CD4-positive, alpha-beta T cell (primary cell): Measurements from ENCODE around the gene C5orf46. TPM values are rescaled to one million over a fixed set of nuclear protein-coding genes. Genes with fewer than 3 reads are reported as not detected.

Source experiments
- ATAC-seq: fragments of 200-7000 bp; cut with Tn5 transposase; one replicate; pipeline ENCODE4 v1.10.0; 2022; ENCODE audit warnings: mild to moderate bottlenecking; ENCODE audit not compliant: poor library complexity
- CTCF ChIA-PET: fragments of 350-600 bp; sonication (Branson Sonifier 250); formaldehyde crosslinking; loops from one replicate; lab custom pipeline; 2021; ENCODE audit warnings: antibody characterized with exemption, inconsistent platforms; lab: Charles Lee
- POLR2A ChIA-PET: fragments of 350-600 bp; sonication (Branson Sonifier 250); formaldehyde crosslinking; loops from one replicate; lab custom pipeline; 2021; ENCODE audit warnings: antibody characterized with exemption, inconsistent platforms; lab: Charles Lee
- DNase-seq, 14 experiments: peaks; one replicate each; pipeline ENCODE4 v3.0.0-alpha.2; 2013 to 2020; ENCODE audit warnings: mixed read lengths in 2 of 14
- H3K27ac ChIP-seq, 2 donors: one replicate each; pipeline versions ENCODE4 v1.5.1 to v1.7.0; 2013; ENCODE audit warnings: low read length in 2 of 2, low read depth in 1 of 2, mild to moderate bottlenecking in 1 of 2
- H3K27me3 ChIP-seq, 2 experiments: 1 replicate in 1 of 2; 2 replicates in 1 of 2; pipeline versions ENCODE4 v1.6.1 to v1.7.0; 2013; ENCODE audit warnings: low read length in 2 of 2, control low read depth in 1 of 2, mild to moderate bottlenecking in 1 of 2, moderate library complexity in 1 of 2; ENCODE audit not compliant: insufficient read depth in 2 of 2, control insufficient read depth in 1 of 2
- H3K36me3 ChIP-seq: one replicate; pipeline ENCODE4 v1.6.1; 2013; ENCODE audit warnings: low read length, control low read depth; ENCODE audit not compliant: insufficient read depth
- H3K4me1 ChIP-seq: one replicate; pipeline ENCODE4 v1.6.1; 2013; ENCODE audit warnings: low read length, control low read depth; ENCODE audit not compliant: insufficient read depth
- H3K4me3 ChIP-seq: one replicate; pipeline ENCODE4 v1.5.1; 2013; ENCODE audit warnings: mild to moderate bottlenecking, low read length, moderate library complexity
- H3K9me3 ChIP-seq, 2 experiments: 1 replicate in 1 of 2; 2 replicates in 1 of 2; pipeline versions ENCODE4 v1.6.1 to v1.7.0; 2013; ENCODE audit warnings: low read length in 2 of 2, mild to moderate bottlenecking in 2 of 2, control low read depth in 1 of 2, moderate library complexity in 1 of 2; ENCODE audit not compliant: control insufficient read depth in 1 of 2, insufficient read depth in 1 of 2
- H3K27ac Mint-ChIP-seq: one replicate; pipeline ENCODE4 v1.8.0; 2020; ENCODE audit warnings: mixed read lengths
- H3K27me3 Mint-ChIP-seq: one replicate; pipeline ENCODE4 v1.8.0; 2021; ENCODE audit warnings: mixed read lengths
- H3K36me3 Mint-ChIP-seq: one replicate; pipeline ENCODE4 v1.8.0; 2021; ENCODE audit warnings: low read depth, mixed read lengths
- H3K4me1 Mint-ChIP-seq: one replicate; pipeline ENCODE4 v1.8.0; 2021; ENCODE audit warnings: low read depth, mixed read lengths
- H3K4me3 Mint-ChIP-seq: one replicate; pipeline ENCODE4 v1.8.0; 2020; ENCODE audit warnings: mild to moderate bottlenecking, mixed read lengths
- H3K9me3 Mint-ChIP-seq: one replicate; pipeline ENCODE4 v1.8.0; 2020; ENCODE audit warnings: mixed read lengths
- intact Hi-C, 2 experiments: fragments of 100-400 bp; cut with DNase I in 1 of 2; cut with micrococcal nuclease in 1 of 2; formaldehyde crosslinking; loops; one replicate each; pipeline versions ENCODE4 v1.15.1 to v1.9.0; 2023 to 2025; cut with DNase I, micrococcal nuclease
- total RNA-seq, 174 experiments: library from RNA in 2 of 174; stranded (reverse) in 2 of 174; gene quantifications; one replicate each; pipeline ENCODE4 v1.2.3 and lab custom pipeline; 2021 to 2026
- TF ChIP-seq, protein P1 (sequence below): fragments of 200-600 bp; IDR thresholded peaks from one replicate; pipeline ENCODE4 v1.8.0; 2022; ENCODE audit warnings: antibody characterized with exemption, mild to moderate bottlenecking

The C5orf46 gene
- total RNA-seq, 2 experiments from 2014 or later: not detected

DNA sequence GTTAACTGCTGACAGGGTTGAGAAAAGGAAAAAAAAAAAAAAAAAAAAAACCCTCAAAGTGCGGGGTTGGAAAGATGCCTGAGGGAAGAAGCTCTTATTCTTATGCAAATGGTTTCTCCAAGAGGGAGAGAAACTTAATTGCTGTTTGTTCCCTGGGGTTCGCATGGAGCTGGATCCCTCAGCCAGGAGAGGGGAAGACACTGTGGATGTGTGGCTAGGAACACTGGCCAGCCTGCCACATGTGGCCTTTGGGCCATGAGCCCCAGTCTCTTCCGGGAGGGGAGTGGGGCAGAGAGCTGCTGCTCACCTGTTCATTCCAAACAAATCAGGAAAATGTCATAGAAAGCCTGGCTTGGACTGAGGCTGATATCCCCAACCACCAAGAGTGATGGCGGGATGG lies 37.2 kb downstream of the C5orf46 start:
- CTCF ChIA-PET: no interaction called here
- H3K36me3 Mint-ChIP-seq: no peaks in the 10 kb centered on the region

DNA sequence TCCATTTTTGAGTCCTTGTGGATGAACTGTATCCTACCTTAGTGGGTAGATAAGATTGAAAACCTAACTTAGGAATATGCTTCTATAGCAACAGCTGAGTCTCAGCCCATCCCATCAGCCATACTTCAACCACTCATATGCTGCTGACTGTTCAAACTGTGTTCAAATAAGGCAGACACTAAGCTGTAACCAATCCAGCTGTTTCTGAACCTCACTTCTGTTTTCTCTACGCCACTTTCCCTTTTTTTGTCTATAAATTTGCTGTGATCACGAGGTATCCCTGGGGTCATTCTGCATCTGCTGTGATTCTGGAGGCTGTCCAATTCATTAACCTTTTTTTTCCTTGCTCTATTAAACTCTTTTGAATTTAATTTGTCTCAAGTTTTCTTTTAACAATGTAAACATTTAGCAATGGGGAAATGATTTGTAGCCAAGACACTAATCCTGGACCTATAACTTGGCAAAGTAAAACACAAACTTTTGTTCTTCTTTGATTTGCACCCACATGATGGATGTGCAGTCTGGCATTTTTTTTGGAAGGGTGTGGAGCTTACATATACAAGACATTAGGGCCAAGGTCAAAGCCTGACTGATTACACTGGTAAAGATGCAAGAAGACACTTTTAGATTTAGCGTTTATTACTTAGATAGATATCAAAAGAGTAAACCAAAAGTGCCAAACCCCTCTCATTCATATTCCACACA lies 42.7 kb downstream of the C5orf46 start:
- no peak overlapping the region for H3K4me3 ChIP-seq
- DNase-seq: no peak
- POLR2A ChIA-PET: no interaction called here

More for the DNA sequence above, 37.2 kb downstream of the C5orf46 start:
- H3K4me1 Mint-ChIP-seq: no peaks in the 10 kb centered on the region
- H3K4me3 ChIP-seq: no peak overlapping the region
- DNase-seq (no peak), ATAC-seq (no peak)
- no peaks in the 10 kb centered on the region for H3K4me1 ChIP-seq
- TF ChIP-seq, protein P1, sequence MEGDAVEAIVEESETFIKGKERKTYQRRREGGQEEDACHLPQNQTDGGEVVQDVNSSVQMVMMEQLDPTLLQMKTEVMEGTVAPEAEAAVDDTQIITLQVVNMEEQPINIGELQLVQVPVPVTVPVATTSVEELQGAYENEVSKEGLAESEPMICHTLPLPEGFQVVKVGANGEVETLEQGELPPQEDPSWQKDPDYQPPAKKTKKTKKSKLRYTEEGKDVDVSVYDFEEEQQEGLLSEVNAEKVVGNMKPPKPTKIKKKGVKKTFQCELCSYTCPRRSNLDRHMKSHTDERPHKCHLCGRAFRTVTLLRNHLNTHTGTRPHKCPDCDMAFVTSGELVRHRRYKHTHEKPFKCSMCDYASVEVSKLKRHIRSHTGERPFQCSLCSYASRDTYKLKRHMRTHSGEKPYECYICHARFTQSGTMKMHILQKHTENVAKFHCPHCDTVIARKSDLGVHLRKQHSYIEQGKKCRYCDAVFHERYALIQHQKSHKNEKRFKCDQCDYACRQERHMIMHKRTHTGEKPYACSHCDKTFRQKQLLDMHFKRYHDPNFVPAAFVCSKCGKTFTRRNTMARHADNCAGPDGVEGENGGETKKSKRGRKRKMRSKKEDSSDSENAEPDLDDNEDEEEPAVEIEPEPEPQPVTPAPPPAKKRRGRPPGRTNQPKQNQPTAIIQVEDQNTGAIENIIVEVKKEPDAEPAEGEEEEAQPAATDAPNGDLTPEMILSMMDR: no peak
- intact Hi-C loops: no loop called here
- H3K27ac ChIP-seq: no peak overlapping the region
- H3K9me3 ChIP-seq: no peaks in the 10 kb centered on the region
- POLR2A ChIA-PET: no interaction called here
- H3K36me3 ChIP-seq: no peaks in the 10 kb centered on the region
- H3K9me3 Mint-ChIP-seq: no peaks in the 10 kb centered on the region
- no peak overlapping the region for H3K27ac Mint-ChIP-seq
- H3K27me3 Mint-ChIP-seq: peaks cover 7% of the 10 kb centered on the region
- H3K4me3 Mint-ChIP-seq: no peak overlapping the region
- no peaks in the 10 kb centered on the region for H3K27me3 ChIP-seq

DNA sequence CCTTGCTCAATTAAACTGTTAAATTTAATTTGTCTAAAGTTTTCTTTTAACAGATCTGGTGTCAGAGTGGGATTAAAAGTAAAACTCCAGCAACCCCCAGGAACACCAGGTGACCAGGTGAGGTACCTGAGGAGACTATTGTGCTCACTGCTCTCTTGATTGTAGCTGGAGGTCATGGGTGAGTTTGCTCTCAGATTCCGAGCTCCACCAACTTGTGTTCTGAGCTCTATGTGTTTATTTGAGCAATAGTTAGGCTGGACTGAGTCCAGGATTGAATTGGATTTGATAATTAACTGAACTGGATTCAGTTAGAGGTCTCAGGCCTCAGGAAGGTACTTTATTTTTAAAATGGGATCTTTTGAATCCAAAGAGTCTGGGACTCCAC lies 45.7 kb downstream of the C5orf46 start:
- CTCF ChIA-PET: no interaction called here
- intact Hi-C loops: no loop called here
- H3K4me1 Mint-ChIP-seq: no peaks in the 10 kb centered on the region
- ATAC-seq (no peak), DNase-seq (no peak)
- TF ChIP-seq, protein P1: no peak
- no peaks in the 10 kb centered on the region for H3K36me3 ChIP-seq
- H3K4me3 ChIP-seq: no peak overlapping the region
- no peak overlapping the region for H3K27ac ChIP-seq
- no peaks in the 10 kb centered on the region for H3K9me3 ChIP-seq
- POLR2A ChIA-PET: no interaction called here
- no peak overlapping the region for H3K4me3 Mint-ChIP-seq
- no peaks in the 10 kb centered on the region for H3K9me3 Mint-ChIP-seq
- H3K4me1 ChIP-seq: no peaks in the 10 kb centered on the region
- H3K27ac Mint-ChIP-seq: no peak overlapping the region
- H3K36me3 Mint-ChIP-seq: no peaks in the 10 kb centered on the region
- H3K27me3 ChIP-seq: no peaks in the 10 kb centered on the region
- H3K27me3 Mint-ChIP-seq: no peaks in the 10 kb centered on the region

More for the DNA sequence above, 42.7 kb downstream of the C5orf46 start:
- Mint-ChIP-seq H3K9me3 (no peaks in the 10 kb centered on the region), H3K36me3 (no peaks in the 10 kb centered on the region), H3K4me3 (no peak overlapping the region), H3K27ac (no peak overlapping the region), H3K4me1 (no peaks in the 10 kb centered on the region), H3K27me3 (peaks cover 7% of the 10 kb centered on the region)
- H3K9me3 ChIP-seq: no peaks in the 10 kb centered on the region
- ATAC-seq: no peak
- no peaks in the 10 kb centered on the region for H3K4me1 ChIP-seq
- CTCF ChIA-PET: no interaction called here
- H3K27me3 ChIP-seq: no peaks in the 10 kb centered on the region
- H3K27ac ChIP-seq: no peak overlapping the region
- TF ChIP-seq, protein P1: no peak
- intact Hi-C loops: no loop called here
- no peaks in the 10 kb centered on the region for H3K36me3 ChIP-seq
